ENCODE data around the gene IL23R. TPM values are rescaled to one million over a fixed set of nuclear protein-coding genes. Genes with fewer than 3 reads are reported as not detected.

The IL23R gene
- total RNA-seq, 2 donors from 2014 or later = 0.26 TPM; not detected in 1

DNA sequence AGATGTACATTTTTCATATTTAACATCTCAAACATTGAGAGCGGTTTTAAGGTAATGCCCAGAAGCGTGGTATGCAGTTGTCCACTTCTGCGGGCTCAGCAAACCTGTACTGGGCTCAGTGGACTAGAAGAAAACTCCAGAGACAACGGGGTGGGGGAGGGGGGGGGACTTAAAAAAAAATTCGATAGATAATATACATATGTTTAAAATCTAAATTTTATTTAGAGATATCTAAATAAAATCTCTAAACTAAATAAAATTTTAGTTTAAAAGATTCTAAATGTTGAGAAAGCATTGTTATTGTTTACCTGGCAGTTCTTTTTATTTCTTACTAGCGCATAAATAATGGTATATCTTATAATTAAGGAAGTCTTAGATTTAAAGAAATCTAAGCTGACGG is 140.3 kb downstream of the IL23R start:
- Histone ChIP-seq H3K4me3 (no peak overlapping the region), H3K9me3 (no peaks in the 10 kb centered on the region), H3K27ac (no peak overlapping the region), H3K4me1 (peaks cover 7% of the 10 kb centered on the region), H3K36me3 (replicated peaks in 1 of 2; ENCODE audit: insufficient read depth in 1 of 2, low read depth in 2 of 2) (no peaks in the 10 kb centered on the region), H3K27me3 (no peaks in the 10 kb centered on the region)
- DNase-seq (no peak), ATAC-seq (no peak)
- intact Hi-C loops (cut with DNase I) = no loop called here
- WGBS, 2 donors = 85 to 90% methylated on average over 7 of the region's 7 CpGs
- TF ChIP-seq POLR2A (IDR thresholded peaks at IDR 0.05) = no peak
- TF ChIP-seq, protein P1, sequence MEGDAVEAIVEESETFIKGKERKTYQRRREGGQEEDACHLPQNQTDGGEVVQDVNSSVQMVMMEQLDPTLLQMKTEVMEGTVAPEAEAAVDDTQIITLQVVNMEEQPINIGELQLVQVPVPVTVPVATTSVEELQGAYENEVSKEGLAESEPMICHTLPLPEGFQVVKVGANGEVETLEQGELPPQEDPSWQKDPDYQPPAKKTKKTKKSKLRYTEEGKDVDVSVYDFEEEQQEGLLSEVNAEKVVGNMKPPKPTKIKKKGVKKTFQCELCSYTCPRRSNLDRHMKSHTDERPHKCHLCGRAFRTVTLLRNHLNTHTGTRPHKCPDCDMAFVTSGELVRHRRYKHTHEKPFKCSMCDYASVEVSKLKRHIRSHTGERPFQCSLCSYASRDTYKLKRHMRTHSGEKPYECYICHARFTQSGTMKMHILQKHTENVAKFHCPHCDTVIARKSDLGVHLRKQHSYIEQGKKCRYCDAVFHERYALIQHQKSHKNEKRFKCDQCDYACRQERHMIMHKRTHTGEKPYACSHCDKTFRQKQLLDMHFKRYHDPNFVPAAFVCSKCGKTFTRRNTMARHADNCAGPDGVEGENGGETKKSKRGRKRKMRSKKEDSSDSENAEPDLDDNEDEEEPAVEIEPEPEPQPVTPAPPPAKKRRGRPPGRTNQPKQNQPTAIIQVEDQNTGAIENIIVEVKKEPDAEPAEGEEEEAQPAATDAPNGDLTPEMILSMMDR (IDR thresholded peaks at IDR 0.05) = no peak

DNA sequence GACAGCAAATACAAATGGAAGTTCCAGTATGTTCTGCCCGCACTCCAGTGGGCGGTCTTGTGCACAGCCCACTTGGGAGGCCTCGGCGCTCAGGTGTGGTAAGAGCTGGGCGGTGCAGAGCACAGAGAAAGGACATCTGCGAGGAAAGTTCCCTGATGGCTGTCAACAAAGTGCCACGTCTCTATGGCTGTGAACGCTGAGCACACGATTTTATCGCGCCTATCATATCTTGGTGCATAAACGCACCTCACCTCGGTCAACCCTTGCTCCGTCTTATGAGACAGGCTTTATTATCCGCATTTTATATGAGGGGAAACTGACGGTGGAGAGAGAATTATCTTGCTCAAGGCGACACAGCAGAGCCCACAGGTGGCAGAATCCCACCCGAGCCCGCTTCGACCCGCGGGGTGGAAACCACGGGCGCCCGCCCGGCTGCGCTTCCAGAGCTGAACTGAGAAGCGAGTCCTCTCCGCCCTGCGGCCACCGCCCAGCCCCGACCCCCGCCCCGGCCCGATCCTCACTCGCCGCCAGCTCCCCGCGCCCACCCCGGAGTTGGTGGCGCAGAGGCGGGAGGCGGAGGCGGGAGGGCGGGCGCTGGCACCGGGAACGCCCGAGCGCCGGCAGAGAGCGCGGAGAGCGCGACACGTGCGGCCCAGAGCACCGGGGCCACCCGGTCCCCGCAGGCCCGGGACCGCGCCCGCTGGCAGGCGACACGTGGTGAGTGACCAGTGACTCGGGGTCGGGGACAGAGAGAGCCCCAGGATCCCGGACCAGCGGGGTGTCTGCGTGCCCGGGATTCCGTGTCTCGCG is 141.2 kb downstream of the IL23R start, which contains the start of gene IL12RB2:
Gene IL12RB2 (plus strand): TSS at position 623 of the 810 bp plus-strand sequence. CDS start 12,496 bp downstream, outside the sequence.
- peak; percentile 39 to 65 (median 48) for DNase-seq
- TF ChIP-seq POLR2A (IDR thresholded peaks at IDR 0.05) = peak in 2 of 3 donors; percentile 57 to 61
- TF ChIP-seq, protein P1 (IDR thresholded peaks at IDR 0.05) = no peak
- H3K27me3 ChIP-seq = no peaks in the 10 kb centered on the region
- no peaks in the 10 kb centered on the region for H3K36me3 ChIP-seq (replicated peaks in 1 of 2; ENCODE audit: insufficient read depth in 1 of 2, low read depth in 2 of 2)
- H3K4me1 ChIP-seq = peaks cover 7% of the 10 kb centered on the region
- peak within 1 kb of the TSS in 3 of 4 donors; percentile 38 to 60 (median 42) for H3K27ac ChIP-seq
- intact Hi-C loops (cut with DNase I) = no loop called here
- ATAC-seq = peak; percentile 82
- no peaks in the 10 kb centered on the region for H3K9me3 ChIP-seq
- WGBS, 2 donors = 3 to 5% methylated on average over 30 to 56 of the region's 75 CpGs
- peak within 1 kb of the TSS; percentile 27 to 41 for H3K4me3 ChIP-seq

DNA sequence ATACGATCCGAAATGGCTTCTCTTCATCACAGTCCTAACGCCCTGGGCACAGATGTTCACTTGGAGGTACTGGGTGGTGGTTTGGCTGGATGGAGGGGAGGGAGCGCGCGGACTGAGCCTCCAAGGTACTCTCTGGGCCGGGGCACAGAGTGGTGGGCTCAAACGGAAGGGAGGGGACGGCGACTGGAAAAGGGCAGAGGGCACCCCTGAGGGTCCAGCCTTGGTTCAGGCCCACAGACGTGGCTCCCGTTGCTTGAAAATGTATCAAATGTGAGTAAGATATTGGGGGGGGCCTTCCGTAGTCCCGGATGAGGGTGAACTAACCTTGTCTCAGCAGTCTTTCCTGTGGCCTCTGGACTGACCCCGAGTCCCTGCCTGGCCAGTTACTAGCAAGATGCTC is 141.9 kb downstream of the IL23R start:
- DNase-seq = peak in 1 of 4 donors; percentile 2
- WGBS, 2 donors = 23 to 43% methylated on average over 15 of the region's 15 CpGs
- ATAC-seq = peak; percentile 28
- intact Hi-C loops (cut with DNase I) = no loop called here
- Histone ChIP-seq H3K27me3 (no peaks in the 10 kb centered on the region), H3K27ac (peak overlapping the region in 1 of 4 donors; percentile 60), H3K36me3 (replicated peaks in 1 of 2; ENCODE audit: insufficient read depth in 1 of 2, low read depth in 2 of 2) (no peaks in the 10 kb centered on the region), H3K4me1 (peaks cover 7% of the 10 kb centered on the region), H3K9me3 (no peaks in the 10 kb centered on the region), H3K4me3 (peak overlapping the region; percentile 27 to 41)
- TF ChIP-seq, protein P1 (IDR thresholded peaks at IDR 0.05) = no peak
- TF ChIP-seq POLR2A (IDR thresholded peaks at IDR 0.05) = no peak

Small RNA genes lying within 50 kb of the gene (small RNA-seq; reads per million reads assigned to genes)
- not detected for gene RNU4ATAC4P
- not detected for gene RNU6-586P

Other genes with a start within 250 kb of the IL23R start
- gene DNAI4, start 241.6 kb upstream of the IL23R start, total RNA-seq = 1 to 10 TPM in 1 of 2 donors, under 1 TPM in 1; 0.66 to 9.1 TPM
- 10 to 100 TPM; 14.2 to 25.2 TPM for gene MIER1, start 241.5 kb upstream of the IL23R start, total RNA-seq
- gene SLC35D1, start 112.3 kb upstream of the IL23R start, total RNA-seq = 1 to 10 TPM; 5.6 to 9.9 TPM
- gene C1orf141, start 31.5 kb upstream of the IL23R start, total RNA-seq = not detected
- gene IL12RB2, start 141.4 kb downstream of the IL23R start, total RNA-seq = 1 to 10 TPM; 1.3 to 3.3 TPM